SK-N-SH (cell line): ENCODE data around the gene USP12.

ENCODE experiments used
- CTCF ChIP-seq: fragments of 200-600 bp; sonication (generic); IDR thresholded peaks from 2 replicates; pipeline ENCODE4 v1.6.1; 2017; ENCODE audit warnings: antibody characterized with exemption, mild to moderate bottlenecking, moderate library complexity
- RAD21 ChIP-seq: IDR thresholded peaks from 2 replicates; pipeline ENCODE4 v1.6.1; 2012; ENCODE audit warnings: mild to moderate bottlenecking, low read length
- SMC3 ChIP-seq: IDR thresholded peaks from 2 replicates; pipeline ENCODE4 v1.6.1; 2012; ENCODE audit warnings: low read depth, low read length, improper control_type of control experiment

GRCh38 chr13:27211771-27212364, 40.3 kb upstream of the USP12 start:
- TF ChIP-seq CTCF (no peak), SMC3 (no peak), RAD21 (no peak)
